LNCaP clone FGC (cell line): ENCODE data around the gene EMC1.
"Not testable (repeated sequence)": the region's sequence is repeated elsewhere in the genome, so short reads cannot be mapped to it uniquely, and the experiment has no call there.

Source experiments
- DNase-seq: peaks from one replicate; pipeline ENCODE4 v3.0.0-alpha.2; 2011; ENCODE audit warnings: low read depth
- H3K4me3 ChIP-seq: 2 replicates; pipeline ENCODE4 v1.5.1; 2011; ENCODE audit warnings: mild to moderate bottlenecking, low read depth, low read length, control low read depth
- TF ChIP-seq, protein P1 (sequence below): IDR thresholded peaks from 2 replicates; pipeline ENCODE4 v1.5.1; 2012; ENCODE audit warnings: mild to moderate bottlenecking; ENCODE audit not compliant: control insufficient read depth, insufficient read depth; ENCODE audit errors: extremely low read depth

EMC1 gene

DNA sequence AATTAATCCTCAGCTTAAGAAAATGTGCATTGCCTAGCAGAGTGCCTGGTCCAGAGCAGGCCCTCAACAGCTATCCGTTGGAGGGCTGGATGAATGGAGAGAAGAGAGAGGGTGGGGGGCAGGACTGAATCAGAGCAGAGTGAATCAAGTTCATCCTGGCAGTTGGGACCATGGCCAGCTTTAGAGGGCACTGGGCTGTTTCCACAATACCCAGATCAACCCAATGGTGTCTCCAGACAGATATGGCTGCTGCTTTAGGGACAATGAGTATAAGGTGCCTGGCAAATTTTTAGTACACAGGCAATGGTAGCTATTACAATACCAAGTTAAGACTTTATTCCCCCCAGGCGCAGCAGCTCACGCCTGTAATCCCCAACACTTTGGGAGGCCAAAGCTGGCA is 17.1 kb downstream of the EMC1 start:
- no peak for DNase-seq
- H3K4me3 ChIP-seq, result no peak overlapping the region
- TF ChIP-seq, protein P1, sequence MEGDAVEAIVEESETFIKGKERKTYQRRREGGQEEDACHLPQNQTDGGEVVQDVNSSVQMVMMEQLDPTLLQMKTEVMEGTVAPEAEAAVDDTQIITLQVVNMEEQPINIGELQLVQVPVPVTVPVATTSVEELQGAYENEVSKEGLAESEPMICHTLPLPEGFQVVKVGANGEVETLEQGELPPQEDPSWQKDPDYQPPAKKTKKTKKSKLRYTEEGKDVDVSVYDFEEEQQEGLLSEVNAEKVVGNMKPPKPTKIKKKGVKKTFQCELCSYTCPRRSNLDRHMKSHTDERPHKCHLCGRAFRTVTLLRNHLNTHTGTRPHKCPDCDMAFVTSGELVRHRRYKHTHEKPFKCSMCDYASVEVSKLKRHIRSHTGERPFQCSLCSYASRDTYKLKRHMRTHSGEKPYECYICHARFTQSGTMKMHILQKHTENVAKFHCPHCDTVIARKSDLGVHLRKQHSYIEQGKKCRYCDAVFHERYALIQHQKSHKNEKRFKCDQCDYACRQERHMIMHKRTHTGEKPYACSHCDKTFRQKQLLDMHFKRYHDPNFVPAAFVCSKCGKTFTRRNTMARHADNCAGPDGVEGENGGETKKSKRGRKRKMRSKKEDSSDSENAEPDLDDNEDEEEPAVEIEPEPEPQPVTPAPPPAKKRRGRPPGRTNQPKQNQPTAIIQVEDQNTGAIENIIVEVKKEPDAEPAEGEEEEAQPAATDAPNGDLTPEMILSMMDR, result no peak

DNA sequence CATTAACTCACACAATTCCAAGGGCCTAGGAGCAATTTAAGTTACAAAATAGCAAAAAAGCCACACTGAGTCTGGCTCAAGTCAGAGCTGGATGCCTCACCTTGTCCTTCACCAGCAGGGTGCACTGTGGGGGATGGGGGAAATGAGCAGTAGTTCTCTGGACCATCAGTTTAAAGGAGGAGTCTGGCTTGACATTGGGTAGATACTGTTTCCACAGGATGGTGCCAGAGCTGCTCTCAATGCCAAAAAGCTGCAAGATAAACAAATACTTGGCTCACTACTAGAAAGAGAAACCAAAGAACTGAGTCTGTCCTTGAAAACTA is 18.8 kb downstream of the EMC1 start:
- no peak overlapping the region for H3K4me3 ChIP-seq
- TF ChIP-seq, protein P1, result no peak
- peak; percentile 44 for DNase-seq

DNA sequence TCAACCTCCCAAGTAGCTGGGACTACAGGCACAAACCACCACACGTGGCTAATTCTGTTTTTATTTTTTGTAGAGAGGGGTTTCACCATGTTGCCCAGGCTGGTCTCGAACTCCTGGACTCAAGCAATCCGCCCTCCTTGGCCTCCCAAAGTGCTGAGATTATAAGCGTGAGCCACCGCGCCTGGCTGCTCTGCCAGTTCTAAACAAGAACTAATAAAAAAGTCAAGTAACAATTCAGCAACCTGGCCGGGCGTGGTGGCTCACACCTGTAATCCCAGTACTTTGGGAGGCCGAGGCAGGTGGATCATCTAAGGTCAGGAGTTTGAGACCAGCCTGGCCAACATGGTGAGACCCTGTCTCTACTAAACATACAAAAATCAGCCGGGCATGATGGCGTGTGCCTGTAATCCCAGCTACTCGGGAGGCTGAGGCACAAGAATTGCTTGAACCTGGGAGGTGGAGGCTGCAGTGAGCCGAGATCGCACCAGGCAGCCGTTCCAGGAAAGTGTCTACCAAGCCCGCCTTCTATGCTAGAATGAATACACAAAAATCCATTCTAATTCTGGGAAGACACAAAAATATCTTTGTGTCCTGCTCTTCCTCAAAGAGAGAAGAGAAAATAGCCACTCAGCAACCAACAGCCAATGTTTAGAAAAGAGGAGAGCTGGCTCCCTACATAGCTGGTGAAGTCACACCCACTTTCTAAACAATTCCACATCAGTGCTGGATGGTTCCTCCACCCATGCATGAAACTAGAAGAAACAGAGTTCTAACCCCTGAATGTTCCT is 19.4 kb downstream of the EMC1 start:
- not testable (repeated sequence) for DNase-seq, H3K4me3 ChIP-seq

DNA sequence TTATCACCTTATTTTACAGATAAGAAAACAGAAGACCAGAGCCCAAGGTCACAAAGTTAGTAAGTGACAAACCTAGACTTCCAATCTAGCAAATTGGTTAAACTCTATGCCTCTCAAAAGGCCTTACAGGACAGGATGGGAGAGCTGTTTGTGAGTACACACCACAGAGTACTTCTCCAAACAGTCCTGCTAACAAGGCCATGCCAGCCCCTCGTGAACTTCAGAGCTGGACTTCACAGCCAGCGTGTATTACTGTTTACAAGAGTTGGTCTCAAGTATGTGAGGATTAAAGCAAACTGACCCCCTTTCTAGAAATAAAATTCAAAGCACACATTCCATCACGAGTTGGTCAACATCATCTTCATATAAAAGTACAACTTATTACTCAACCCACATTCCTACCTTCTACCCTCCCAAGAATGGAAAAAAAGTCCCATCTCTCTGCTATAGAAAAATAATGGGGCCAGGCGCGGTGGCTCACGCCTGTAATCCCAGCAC is 21.4 kb downstream of the EMC1 start:
- no peak overlapping the region for H3K4me3 ChIP-seq
- no peak for DNase-seq
- TF ChIP-seq, protein P1, result no peak

DNA sequence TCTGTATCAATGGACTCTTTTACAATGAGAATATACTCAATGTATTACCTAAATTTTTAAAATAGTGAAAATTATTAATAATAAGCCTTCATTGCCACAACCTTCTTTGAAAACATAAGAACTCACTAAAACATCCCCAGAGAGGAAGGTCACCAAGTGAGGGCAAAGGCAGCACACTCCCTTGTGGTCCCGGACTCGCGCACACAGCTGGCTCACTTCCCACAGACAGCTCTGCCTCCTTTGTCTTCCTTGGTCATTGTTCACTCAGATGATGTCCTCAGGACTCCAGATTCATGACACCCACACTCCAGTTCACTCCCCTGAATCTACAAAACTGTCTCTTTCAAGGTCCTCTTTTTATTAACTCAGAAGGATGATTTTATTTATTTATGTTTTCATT is 22.1 kb downstream of the EMC1 start:
- H3K4me3 ChIP-seq, result no peak overlapping the region
- DNase-seq, result no peak
- TF ChIP-seq, protein P1, result no peak

DNA sequence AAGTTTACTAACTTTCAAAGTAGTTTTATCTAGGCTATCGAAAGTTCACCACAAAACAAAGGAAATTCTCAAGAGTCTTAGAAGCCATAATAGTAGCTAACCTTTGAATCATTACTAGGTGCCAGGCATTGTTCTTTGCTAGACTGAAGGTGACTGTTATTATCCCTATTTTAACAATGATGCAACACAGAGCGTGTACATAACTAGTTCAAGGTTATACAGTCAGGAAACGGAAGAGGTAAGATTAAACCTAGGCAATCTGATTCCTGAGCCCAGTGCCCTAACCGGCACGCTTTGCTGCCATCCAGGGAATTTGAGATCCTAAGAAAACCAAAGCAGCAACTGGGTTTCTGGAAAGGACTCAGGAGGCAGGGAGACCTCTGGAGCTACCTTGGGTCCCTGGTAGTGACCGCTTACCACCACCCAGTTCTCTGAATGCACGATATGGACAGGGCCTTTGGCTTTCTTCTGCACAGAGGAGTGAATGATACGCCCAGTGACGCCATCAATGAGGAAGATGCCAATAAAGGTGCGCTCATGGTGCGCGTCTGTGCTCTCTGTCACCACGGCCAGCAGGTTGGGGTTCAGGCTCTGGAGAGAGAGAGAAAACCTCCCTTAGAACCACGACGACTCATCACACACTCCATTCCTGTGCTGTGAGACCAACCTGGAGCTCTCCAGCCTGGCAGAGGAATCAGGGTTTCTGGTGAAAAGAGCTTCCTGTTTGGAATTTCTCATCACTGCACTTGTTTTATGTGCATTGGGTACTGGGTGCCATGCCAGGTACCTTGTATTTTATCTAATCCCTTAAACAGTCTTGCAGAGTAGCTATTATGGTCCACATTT is 28.1 kb downstream of the EMC1 start:
- no peak for DNase-seq
- TF ChIP-seq, protein P1, result no peak
- no peak overlapping the region for H3K4me3 ChIP-seq

DNA sequence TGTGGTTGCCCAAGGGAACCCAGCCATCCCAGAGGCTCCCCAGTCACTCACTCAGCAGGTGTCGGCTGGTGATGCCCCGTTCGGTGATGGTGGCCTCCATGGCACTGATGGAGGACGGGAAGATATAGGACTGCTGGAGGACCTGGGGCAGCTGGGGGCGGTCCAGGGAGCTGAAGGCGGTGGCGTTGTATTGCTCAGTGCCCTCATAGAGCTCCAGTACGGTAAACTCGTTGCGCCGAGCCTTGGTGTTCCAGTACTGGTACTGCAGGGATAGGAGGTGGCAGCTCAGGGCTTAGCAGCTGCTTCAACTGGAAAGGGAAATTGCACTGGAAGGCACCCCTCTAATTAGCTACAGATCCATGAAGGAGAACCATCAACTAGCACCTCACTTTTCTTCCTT is 28.8 kb downstream of the EMC1 start:
- no peak overlapping the region for H3K4me3 ChIP-seq
- TF ChIP-seq, protein P1, result no peak
- no peak for DNase-seq
